GM15510 (cell line): ENCODE results near the gene FBXW11.

Experiments
- POLR2A ChIP-seq: IDR thresholded peaks from 3 replicates; pipeline ENCODE4 v1.6.1; 2011; ENCODE audit warnings: borderline replicate concordance; ENCODE audit not compliant: insufficient read length; ENCODE audit errors: extremely low read depth

Gene FBXW11

GRCh38 chr5:172006321-172007174, at the start of gene FBXW11:
Gene FBXW11, minus strand, starts transcription at chr5:172006638. Its CDS starts 136 bp downstream, at chr5:172006502.
- peak; percentile 96 for TF ChIP-seq POLR2A

- no peak for TF ChIP-seq POLR2A
These were observed 49.6 kb upstream of the FBXW11 start for GRCh38 chr5:172055996-172056395.

- no peak for TF ChIP-seq POLR2A
These were observed 49.0 kb upstream of the FBXW11 start for GRCh38 chr5:172055421-172055820.

- TF ChIP-seq POLR2A = no peak
These were observed 48.2 kb upstream of the FBXW11 start for GRCh38 chr5:172054611-172055153.

- TF ChIP-seq POLR2A = no peak
These were observed 46.2 kb upstream of the FBXW11 start for GRCh38 chr5:172052450-172053236.

GRCh38 chr5:172051643-172052339, 45.4 kb upstream of the FBXW11 start:
- no peak for TF ChIP-seq POLR2A

GRCh38 chr5:172050080-172050479, 43.6 kb upstream of the FBXW11 start:
- TF ChIP-seq POLR2A = no peak

GRCh38 chr5:172049226-172049796, 42.9 kb upstream of the FBXW11 start:
- no peak for TF ChIP-seq POLR2A

GRCh38 chr5:172048539-172049101, 42.2 kb upstream of the FBXW11 start:
- TF ChIP-seq POLR2A = no peak

- TF ChIP-seq POLR2A = no peak
These were observed 41.7 kb upstream of the FBXW11 start for GRCh38 chr5:172048170-172048422.

- TF ChIP-seq POLR2A = no peak
These were observed 40.2 kb upstream of the FBXW11 start for GRCh38 chr5:172046593-172046992.

GRCh38 chr5:172045315-172045632, 38.8 kb upstream of the FBXW11 start:
- TF ChIP-seq POLR2A = no peak

GRCh38 chr5:172044631-172045314, 38.3 kb upstream of the FBXW11 start:
- TF ChIP-seq POLR2A = no peak

- no peak for TF ChIP-seq POLR2A
These were observed 37.4 kb upstream of the FBXW11 start for GRCh38 chr5:172043865-172044264.

GRCh38 chr5:172042183-172042582, 35.7 kb upstream of the FBXW11 start:
- no peak for TF ChIP-seq POLR2A

GRCh38 chr5:172038167-172038566, 31.7 kb upstream of the FBXW11 start:
- TF ChIP-seq POLR2A = no peak
